Adrenal gland (tissue), 12 donors: ENCODE data around the gene HSD17B2. TPM values are rescaled to one million over a fixed set of nuclear protein-coding genes. Genes with fewer than 3 reads are reported as not detected.

Source experiments
- DNase-seq, 7 donors: peaks; one replicate each; pipeline ENCODE4 v3.0.0-alpha.2; 2019 to 2020
- H3K27ac ChIP-seq, 5 donors: fragments of 200-600 bp; sonication (generic) in 4 of 5; 1 replicate in 3 of 5; 2 replicates in 2 of 5; pipeline versions ENCODE4 v1.5.1 to v1.8.0; 2016 to 2020; ENCODE audit warnings: mild to moderate bottlenecking in 1 of 5
- H3K27me3 ChIP-seq: fragments of 200-600 bp; 2 replicates; pipeline ENCODE4 v1.8.0; 2021
- H3K36me3 ChIP-seq, 2 donors: fragments of 200-600 bp; replicated peaks in 1 of 2; 1 replicate in 1 of 2; 2 replicates in 1 of 2; pipeline versions ENCODE4 v1.5.1 to v1.8.0; 2018 to 2022
- H3K4me1 ChIP-seq, 2 donors: fragments of 200-600 bp; replicated peaks in 1 of 2; 1 replicate in 1 of 2; 2 replicates in 1 of 2; pipeline versions ENCODE4 v1.5.1 to v1.8.0; 2018 to 2021
- H3K4me3 ChIP-seq, 4 donors: fragments of 200-600 bp; sonication (generic) in 3 of 4; one replicate each; pipeline ENCODE4 v1.5.1; 2016 to 2018
- H3K9me3 ChIP-seq, 3 donors: fragments of 200-600 bp; sonication (generic) in 1 of 3; replicated peaks in 1 of 3; 1 replicate in 2 of 3; 2 replicates in 1 of 3; pipeline versions ENCODE4 v1.5.1 to v1.8.0; 2016 to 2021
- POLR2A ChIP-seq, 2 donors: fragments of 450-650 bp; IDR thresholded peaks; one replicate each; pipeline ENCODE4 v1.6.1; 2017; ENCODE audit warnings: antibody characterized with exemption in 2 of 2, mild to moderate bottlenecking in 2 of 2, moderate library complexity in 1 of 2
- WGBS, 4 donors: extraction: QIAGEN DNeasy Blood & Tissue Kit in 2 of 4; methylation state at CpG; one replicate each; pipeline versions ENCODE4 v1.1.5 to v1.1.7; 2013 to 2017; 5-methylcytosine and 5-hydroxymethylcytosine counted together
- intact Hi-C, 2 donors: fragments of 100-400 bp; cut with DNase I; formaldehyde crosslinking; loops; one replicate each; pipeline versions ENCODE4 v1.14.1 to v1.15.0; 2022 to 2023
- polyA plus RNA-seq, 3 donors: library from polyadenylated mRNA; stranded (reverse); fragments of 200-250 nt in 2 of 3; fragments of 350-450 nt in 1 of 3; fragmentation: Illumina TruSeq in 1 of 3; extraction: RNeasy Lipid Tissue Mini Kit (QIAGEN cat#74804) in 1 of 3; gene quantifications; one replicate each; pipeline ENCODE4 v1.2.3, GENCODE V29; 2013 to 2014
- total RNA-seq, 9 donors: library from RNA; depleted of rRNA in 4 of 9; stranded (reverse); fragments of >200 nt in 4 of 9; fragments of 120-200 nt in 1 of 9; fragmentation: NEBNext Ultra II Directional in 1 of 9; extraction: Animal tissue kit (Norgen Biotek cat#: 25700) in 1 of 9; gene quantifications; one replicate each; pipeline versions ENCODE4 v1.1.0 to v1.2.4, GENCODE V29; 2013 to 2023
- TF ChIP-seq, protein P1 (sequence below), 6 experiments: fragments of 450-650 bp in 4 of 6; fragments of 200-600 bp in 2 of 6; sonication (generic) in 1 of 6; IDR thresholded peaks; 1 replicate in 5 of 6; 2 replicates in 1 of 6; pipeline versions ENCODE4 v1.5.1 to v1.8.0; 2016 to 2021; ENCODE audit warnings: antibody characterized with exemption in 6 of 6, mild to moderate bottlenecking in 2 of 6, moderate library complexity in 1 of 6
- donor health status: healthy with polysubstance abuse.
- donor health status: Bipolar disorder and iron deficiency.
- donor health status: DM: yes; HTN: yes; CAD: no.
- donor health status: DM: no; HTN: no; CAD: no.
- donor health status: DM: no; HTN: no; CAD: no.
- donor health status: DM: yes; HTN: yes; CAD: no.

The HSD17B2 gene
- total and polyA plus RNA-seq, 12 donors: 0.10 to 0.16 TPM; not detected in 10

DNA sequence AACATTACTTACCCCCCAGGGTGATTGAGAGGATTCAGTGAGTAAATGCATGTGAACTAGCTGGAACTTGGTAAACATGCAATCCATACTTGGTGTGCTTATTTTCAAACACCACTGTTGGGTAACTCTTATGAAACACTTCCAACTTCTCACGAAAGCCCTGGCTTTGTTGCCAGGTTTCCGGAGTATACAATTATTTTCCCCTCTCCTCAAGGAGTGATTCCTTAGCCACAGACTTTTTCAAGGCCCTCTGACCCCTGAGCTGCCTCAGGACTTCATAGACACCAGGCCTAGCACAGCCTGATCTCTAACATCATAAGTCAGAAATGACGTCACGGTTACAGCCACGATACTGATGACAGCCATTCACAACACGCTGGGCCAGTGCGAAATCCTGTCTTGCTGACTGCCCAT, 27.6 kb downstream of the HSD17B2 start:
- Histone ChIP-seq H3K27me3 (no peaks in the 10 kb centered on the region), H3K9me3 (no peaks in the 10 kb centered on the region), H3K4me1 (no peaks in the 10 kb centered on the region), H3K36me3 (no peaks in the 10 kb centered on the region), H3K4me3 (no peak overlapping the region), H3K27ac (no peak overlapping the region)
- intact Hi-C loops: no loop called here
- no peak for DNase-seq
- 84 to 94% (median 89%) methylated on average over 7 of the region's 7 CpGs for WGBS, 4 donors
- TF ChIP-seq POLR2A (IDR thresholded peaks at IDR 0.05): no peak
- TF ChIP-seq, protein P1, sequence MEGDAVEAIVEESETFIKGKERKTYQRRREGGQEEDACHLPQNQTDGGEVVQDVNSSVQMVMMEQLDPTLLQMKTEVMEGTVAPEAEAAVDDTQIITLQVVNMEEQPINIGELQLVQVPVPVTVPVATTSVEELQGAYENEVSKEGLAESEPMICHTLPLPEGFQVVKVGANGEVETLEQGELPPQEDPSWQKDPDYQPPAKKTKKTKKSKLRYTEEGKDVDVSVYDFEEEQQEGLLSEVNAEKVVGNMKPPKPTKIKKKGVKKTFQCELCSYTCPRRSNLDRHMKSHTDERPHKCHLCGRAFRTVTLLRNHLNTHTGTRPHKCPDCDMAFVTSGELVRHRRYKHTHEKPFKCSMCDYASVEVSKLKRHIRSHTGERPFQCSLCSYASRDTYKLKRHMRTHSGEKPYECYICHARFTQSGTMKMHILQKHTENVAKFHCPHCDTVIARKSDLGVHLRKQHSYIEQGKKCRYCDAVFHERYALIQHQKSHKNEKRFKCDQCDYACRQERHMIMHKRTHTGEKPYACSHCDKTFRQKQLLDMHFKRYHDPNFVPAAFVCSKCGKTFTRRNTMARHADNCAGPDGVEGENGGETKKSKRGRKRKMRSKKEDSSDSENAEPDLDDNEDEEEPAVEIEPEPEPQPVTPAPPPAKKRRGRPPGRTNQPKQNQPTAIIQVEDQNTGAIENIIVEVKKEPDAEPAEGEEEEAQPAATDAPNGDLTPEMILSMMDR (IDR thresholded peaks at IDR 0.05): no peak

GRCh38 chr16:82063456-82064082, 28.5 kb downstream of the HSD17B2 start:
- intact Hi-C loops: no loop called here
- TF ChIP-seq, protein P1 (IDR thresholded peaks at IDR 0.05): no peak
- no peak for TF ChIP-seq POLR2A (IDR thresholded peaks at IDR 0.05)
- Histone ChIP-seq H3K36me3 (no peaks in the 10 kb centered on the region), H3K27me3 (no peaks in the 10 kb centered on the region), H3K27ac (no peak overlapping the region), H3K4me3 (no peak overlapping the region), H3K9me3 (no peaks in the 10 kb centered on the region), H3K4me1 (no peaks in the 10 kb centered on the region)
- no peak for DNase-seq
- WGBS, 4 donors: 65 to 69% (median 68%) methylated on average over 5 of the region's 5 CpGs

GRCh38 chr16:82067042-82067803, 32.2 kb downstream of the HSD17B2 start:
- Histone ChIP-seq H3K27ac (no peak overlapping the region), H3K36me3 (no peaks in the 10 kb centered on the region), H3K4me3 (no peak overlapping the region), H3K4me1 (no peaks in the 10 kb centered on the region), H3K9me3 (no peaks in the 10 kb centered on the region), H3K27me3 (no peaks in the 10 kb centered on the region)
- intact Hi-C loops: no loop called here
- TF ChIP-seq, protein P1 (IDR thresholded peaks at IDR 0.05): no peak
- TF ChIP-seq POLR2A (IDR thresholded peaks at IDR 0.05): no peak
- WGBS, 4 donors: 62 to 79% (median 70%) methylated on average over 6 of the region's 6 CpGs
- no peak for DNase-seq

- H3K9me3 ChIP-seq: no peaks in the 10 kb centered on the region
- intact Hi-C loops: no loop called here
- no peaks in the 10 kb centered on the region for H3K4me1 ChIP-seq
- H3K27me3 ChIP-seq: no peaks in the 10 kb centered on the region
- no peaks in the 10 kb centered on the region for H3K36me3 ChIP-seq
- DNase-seq: no peak
- H3K4me3 ChIP-seq: no peak overlapping the region
- TF ChIP-seq, protein P1 (IDR thresholded peaks at IDR 0.05): no peak
- no peak for TF ChIP-seq POLR2A (IDR thresholded peaks at IDR 0.05)
- no peak overlapping the region for H3K27ac ChIP-seq
- 88 to 89% (median 88%) methylated on average over 9 to 10 of the region's 10 CpGs for WGBS, 4 donors
Measured at GRCh38 chr16:82067804-82068325, 32.8 kb downstream of the HSD17B2 start.
